ENCODE measurements around the gene APLP2.

The APLP2 gene

DNA sequence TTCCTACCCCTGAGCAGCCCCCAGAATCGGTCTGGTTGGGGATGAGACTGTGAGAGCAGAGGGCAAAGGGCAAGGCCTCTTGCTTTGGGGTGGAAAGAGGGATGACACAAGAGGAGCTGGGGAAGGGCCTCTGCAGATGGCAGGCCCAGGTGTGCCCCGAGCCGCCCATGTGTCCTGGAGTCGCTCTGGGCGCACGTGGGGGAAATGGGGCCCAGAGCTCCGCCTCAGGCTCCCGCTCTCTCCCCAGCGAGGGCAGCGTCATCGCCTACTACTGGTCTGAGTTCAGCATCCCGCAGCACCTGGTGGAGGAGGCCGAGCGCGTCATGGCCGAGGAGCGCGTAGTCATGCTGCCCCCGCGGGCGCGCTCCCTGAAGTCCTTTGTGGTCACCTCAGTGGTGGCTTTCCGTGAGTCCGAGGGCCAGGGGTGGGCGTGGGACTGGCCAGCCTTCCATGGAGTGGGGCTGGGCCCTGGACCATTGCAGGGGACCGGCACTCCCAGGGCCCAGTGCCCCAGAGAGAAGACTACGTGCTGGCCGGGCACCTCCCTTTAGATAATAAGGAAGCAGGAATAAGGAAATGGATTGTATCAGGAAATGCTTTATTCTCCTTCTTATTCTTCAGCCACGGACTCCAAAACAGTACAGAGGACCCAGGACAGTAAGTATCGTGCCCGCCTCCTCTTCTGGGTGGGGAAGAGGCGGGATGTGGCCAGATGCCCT, 120.0 kb downstream of the APLP2 start:
- DNase-seq, result no peak
- Histone ChIP-seq H3K36me3 (ENCODE audit: insufficient read depth, low read length) (no peaks in the 10 kb centered on the region), H3K9ac (ENCODE audit: low read depth, low read length) (no peak overlapping the region), H3K4me3 (ENCODE audit: low read depth in 1 of 2, low read length in 2 of 2) (no peak overlapping the region), H3K79me2 (ENCODE audit: insufficient read depth, low read length) (no peaks in the 10 kb centered on the region), H3K4me2 (ENCODE audit: insufficient read depth, low read length) (no peak overlapping the region), H3K9me3 (ENCODE audit: insufficient read depth, low read length, severe bottlenecking) (no peaks in the 10 kb centered on the region), H3K27me3 (ENCODE audit: insufficient read depth, low read length, poor library complexity) (no peaks in the 10 kb centered on the region), H2AFZ (ENCODE audit: low read depth, low read length) (no peak overlapping the region), H3K4me1 (ENCODE audit: insufficient read depth, low read length) (no peaks in the 10 kb centered on the region), H4K20me1 (ENCODE audit: insufficient read depth, low read length) (no peaks in the 10 kb centered on the region), H3K27ac (ENCODE audit: low read length) (no peak overlapping the region)
- ATAC-seq (ENCODE audit: insufficient read depth, low read depth), result no peak
- TF ChIP-seq, protein P1, sequence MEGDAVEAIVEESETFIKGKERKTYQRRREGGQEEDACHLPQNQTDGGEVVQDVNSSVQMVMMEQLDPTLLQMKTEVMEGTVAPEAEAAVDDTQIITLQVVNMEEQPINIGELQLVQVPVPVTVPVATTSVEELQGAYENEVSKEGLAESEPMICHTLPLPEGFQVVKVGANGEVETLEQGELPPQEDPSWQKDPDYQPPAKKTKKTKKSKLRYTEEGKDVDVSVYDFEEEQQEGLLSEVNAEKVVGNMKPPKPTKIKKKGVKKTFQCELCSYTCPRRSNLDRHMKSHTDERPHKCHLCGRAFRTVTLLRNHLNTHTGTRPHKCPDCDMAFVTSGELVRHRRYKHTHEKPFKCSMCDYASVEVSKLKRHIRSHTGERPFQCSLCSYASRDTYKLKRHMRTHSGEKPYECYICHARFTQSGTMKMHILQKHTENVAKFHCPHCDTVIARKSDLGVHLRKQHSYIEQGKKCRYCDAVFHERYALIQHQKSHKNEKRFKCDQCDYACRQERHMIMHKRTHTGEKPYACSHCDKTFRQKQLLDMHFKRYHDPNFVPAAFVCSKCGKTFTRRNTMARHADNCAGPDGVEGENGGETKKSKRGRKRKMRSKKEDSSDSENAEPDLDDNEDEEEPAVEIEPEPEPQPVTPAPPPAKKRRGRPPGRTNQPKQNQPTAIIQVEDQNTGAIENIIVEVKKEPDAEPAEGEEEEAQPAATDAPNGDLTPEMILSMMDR (IDR thresholded peaks at IDR 0.05; ENCODE audit: borderline replicate concordance, extremely low read depth, low read length, poor library complexity, severe bottlenecking), result no peak
- TF ChIP-seq EZH2 (IDR thresholded peaks at IDR 0.05; ENCODE audit: borderline replicate concordance, low read depth, low read length, severe bottlenecking), result no peak

- no peak overlapping the region for H3K4me2 ChIP-seq (ENCODE audit: insufficient read depth, low read length)
These were observed 120.7 kb downstream of the APLP2 start for GRCh38 chr11:130190371-130190881.

DNA sequence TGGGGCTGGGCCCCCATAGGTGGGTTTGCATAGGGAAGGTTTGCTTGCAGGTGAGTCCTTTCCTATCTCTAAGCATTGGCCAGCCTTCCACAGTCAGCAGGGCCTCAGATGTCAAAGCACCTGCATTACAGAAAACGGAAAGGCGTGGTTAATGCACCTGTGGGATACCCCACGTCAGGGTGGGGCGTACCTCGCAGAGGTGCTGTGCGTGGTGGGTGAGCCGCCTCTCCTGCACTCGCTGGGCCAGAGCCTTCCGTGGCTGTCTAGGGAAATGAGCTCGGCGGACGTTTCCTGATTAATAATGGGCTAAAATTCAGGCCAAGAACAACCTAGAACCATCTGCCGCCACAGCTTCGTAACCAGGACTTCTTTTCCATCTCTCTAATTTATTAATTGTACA, 122.2 kb downstream of the APLP2 start:
- Histone ChIP-seq H3K9ac (ENCODE audit: low read depth, low read length) (no peak overlapping the region), H3K79me2 (ENCODE audit: insufficient read depth, low read length) (no peaks in the 10 kb centered on the region), H3K27me3 (ENCODE audit: insufficient read depth, low read length, poor library complexity) (no peaks in the 10 kb centered on the region), H4K20me1 (ENCODE audit: insufficient read depth, low read length) (no peaks in the 10 kb centered on the region), H3K4me2 (ENCODE audit: insufficient read depth, low read length) (no peak overlapping the region), H3K36me3 (ENCODE audit: insufficient read depth, low read length) (no peaks in the 10 kb centered on the region), H3K4me1 (ENCODE audit: insufficient read depth, low read length) (no peaks in the 10 kb centered on the region), H3K9me3 (ENCODE audit: insufficient read depth, low read length, severe bottlenecking) (no peaks in the 10 kb centered on the region), H3K27ac (ENCODE audit: low read length) (no peak overlapping the region), H3K4me3 (ENCODE audit: low read depth in 1 of 2, low read length in 2 of 2) (no peak overlapping the region), H2AFZ (ENCODE audit: low read depth, low read length) (no peak overlapping the region)
- TF ChIP-seq, protein P1 (IDR thresholded peaks at IDR 0.05; ENCODE audit: borderline replicate concordance, extremely low read depth, low read length, poor library complexity, severe bottlenecking), result no peak
- TF ChIP-seq EZH2 (IDR thresholded peaks at IDR 0.05; ENCODE audit: borderline replicate concordance, low read depth, low read length, severe bottlenecking), result no peak
- ATAC-seq (ENCODE audit: insufficient read depth, low read depth) (no peak), DNase-seq (no peak)

More at GRCh38 chr11:130190371-130190881, 120.7 kb downstream of the APLP2 start:
- H3K27ac ChIP-seq (ENCODE audit: low read length), result no peak overlapping the region
- ATAC-seq (ENCODE audit: insufficient read depth, low read depth) (no peak), DNase-seq (no peak)
- H3K79me2 ChIP-seq (ENCODE audit: insufficient read depth, low read length), result no peaks in the 10 kb centered on the region
- no peaks in the 10 kb centered on the region for H3K27me3 ChIP-seq (ENCODE audit: insufficient read depth, low read length, poor library complexity)
- no peak overlapping the region for H2AFZ ChIP-seq (ENCODE audit: low read depth, low read length)
- no peak overlapping the region for H3K9ac ChIP-seq (ENCODE audit: low read depth, low read length)
- H3K9me3 ChIP-seq (ENCODE audit: insufficient read depth, low read length, severe bottlenecking), result no peaks in the 10 kb centered on the region
- TF ChIP-seq, protein P1 (IDR thresholded peaks at IDR 0.05; ENCODE audit: borderline replicate concordance, extremely low read depth, low read length, poor library complexity, severe bottlenecking), result no peak
- TF ChIP-seq EZH2 (IDR thresholded peaks at IDR 0.05; ENCODE audit: borderline replicate concordance, low read depth, low read length, severe bottlenecking), result no peak
- no peaks in the 10 kb centered on the region for H3K4me1 ChIP-seq (ENCODE audit: insufficient read depth, low read length)
- H4K20me1 ChIP-seq (ENCODE audit: insufficient read depth, low read length), result no peaks in the 10 kb centered on the region
- H3K36me3 ChIP-seq (ENCODE audit: insufficient read depth, low read length), result no peaks in the 10 kb centered on the region
- H3K4me3 ChIP-seq (ENCODE audit: low read depth in 1 of 2, low read length in 2 of 2), result no peak overlapping the region

Data from DND-41 (cell line).